Measurements from ENCODE around the gene TMEM11. TPM values are rescaled to one million over a fixed set of nuclear protein-coding genes. Genes with fewer than 3 reads are reported as not detected.

TMEM11 gene
- total RNA-seq, 2 experiments from 2014 or later = 26.8 to 34.0 TPM

DNA sequence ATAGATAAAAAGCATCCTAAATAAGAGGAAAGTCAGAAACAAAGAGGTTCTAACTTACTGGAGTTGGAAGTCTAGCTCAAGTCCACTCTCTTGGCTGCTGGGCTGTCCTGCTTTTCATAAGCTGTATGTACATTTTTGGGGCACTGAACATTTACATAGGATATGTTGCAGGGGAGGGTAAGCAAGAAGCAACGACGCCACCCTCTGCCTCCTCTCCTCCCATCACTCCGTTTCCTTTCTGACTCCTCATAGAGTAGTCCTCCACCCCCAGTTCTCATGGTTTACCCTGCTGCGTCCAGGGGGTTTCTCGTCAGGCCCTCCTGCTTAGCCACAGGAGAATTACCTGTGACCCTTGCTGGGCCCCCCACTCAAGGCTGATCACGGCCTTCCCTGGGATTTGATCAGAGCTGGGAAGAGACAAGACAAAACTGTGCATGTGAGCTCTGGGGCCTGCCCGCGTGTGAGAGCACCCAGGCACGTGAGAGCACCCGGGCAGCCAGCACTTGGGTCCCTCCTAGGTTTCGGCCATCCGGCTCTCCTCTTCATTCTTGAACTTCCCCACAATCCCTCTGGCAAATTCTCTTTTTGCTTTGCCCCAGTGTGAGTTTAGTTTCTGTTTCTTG is 37.1 kb downstream of the TMEM11 start:
- H3K9me2 ChIP-seq (ENCODE audit: insufficient read depth, low read length) = no peaks in the 10 kb centered on the region
- H3K4me2 ChIP-seq (ENCODE audit: low read length) = no peak overlapping the region
- DNase-seq (ENCODE audit: low spot score) = no peak
- no peaks in the 10 kb centered on the region for H3K79me2 ChIP-seq (ENCODE audit: insufficient read depth, low read depth, low read length)
- H3K9me3 ChIP-seq (ENCODE audit: low read length) = no peaks in the 10 kb centered on the region
- TF ChIP-seq, protein P1, sequence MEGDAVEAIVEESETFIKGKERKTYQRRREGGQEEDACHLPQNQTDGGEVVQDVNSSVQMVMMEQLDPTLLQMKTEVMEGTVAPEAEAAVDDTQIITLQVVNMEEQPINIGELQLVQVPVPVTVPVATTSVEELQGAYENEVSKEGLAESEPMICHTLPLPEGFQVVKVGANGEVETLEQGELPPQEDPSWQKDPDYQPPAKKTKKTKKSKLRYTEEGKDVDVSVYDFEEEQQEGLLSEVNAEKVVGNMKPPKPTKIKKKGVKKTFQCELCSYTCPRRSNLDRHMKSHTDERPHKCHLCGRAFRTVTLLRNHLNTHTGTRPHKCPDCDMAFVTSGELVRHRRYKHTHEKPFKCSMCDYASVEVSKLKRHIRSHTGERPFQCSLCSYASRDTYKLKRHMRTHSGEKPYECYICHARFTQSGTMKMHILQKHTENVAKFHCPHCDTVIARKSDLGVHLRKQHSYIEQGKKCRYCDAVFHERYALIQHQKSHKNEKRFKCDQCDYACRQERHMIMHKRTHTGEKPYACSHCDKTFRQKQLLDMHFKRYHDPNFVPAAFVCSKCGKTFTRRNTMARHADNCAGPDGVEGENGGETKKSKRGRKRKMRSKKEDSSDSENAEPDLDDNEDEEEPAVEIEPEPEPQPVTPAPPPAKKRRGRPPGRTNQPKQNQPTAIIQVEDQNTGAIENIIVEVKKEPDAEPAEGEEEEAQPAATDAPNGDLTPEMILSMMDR (conservative IDR thresholded peaks at IDR 0.05; ENCODE audit: low read length) = no peak
- no peak for TF ChIP-seq EZH2phosphoT487 (IDR thresholded peaks at IDR 0.05; ENCODE audit: borderline replicate concordance, low read depth, low read length)
- intact Hi-C loops (cut with micrococcal nuclease; ENCODE audit: unreplicated experiment) = no loop called here
- H4K20me1 ChIP-seq (ENCODE audit: insufficient read depth, low read length) = no peaks in the 10 kb centered on the region
- no peak overlapping the region for H2AFZ ChIP-seq (ENCODE audit: low read length)
- H3K36me3 ChIP-seq (ENCODE audit: insufficient read depth, low read length) = no peaks in the 10 kb centered on the region
- CTCF ChIA-PET (ENCODE audit: unreplicated experiment) = no interaction called here
- no peak overlapping the region for H3K27ac ChIP-seq (ENCODE audit: low read depth, low read length, poor library complexity, severe bottlenecking)
- POLR2A ChIA-PET = interaction anchor here (0.6 kb wide), 1 partner anchor 100 kb away, joined by 3 read pairs; no protein-coding TSS in a partner anchor
- no TSS peak for BruUV-seq (replicated peaks)
- H3K4me3 ChIP-seq (ENCODE audit: low read depth, low read length, poor library complexity, severe bottlenecking) = no peak overlapping the region
- no peaks in the 10 kb centered on the region for H3K4me1 ChIP-seq (ENCODE audit: insufficient read depth, low read length, poor library complexity, severe bottlenecking)

DNA sequence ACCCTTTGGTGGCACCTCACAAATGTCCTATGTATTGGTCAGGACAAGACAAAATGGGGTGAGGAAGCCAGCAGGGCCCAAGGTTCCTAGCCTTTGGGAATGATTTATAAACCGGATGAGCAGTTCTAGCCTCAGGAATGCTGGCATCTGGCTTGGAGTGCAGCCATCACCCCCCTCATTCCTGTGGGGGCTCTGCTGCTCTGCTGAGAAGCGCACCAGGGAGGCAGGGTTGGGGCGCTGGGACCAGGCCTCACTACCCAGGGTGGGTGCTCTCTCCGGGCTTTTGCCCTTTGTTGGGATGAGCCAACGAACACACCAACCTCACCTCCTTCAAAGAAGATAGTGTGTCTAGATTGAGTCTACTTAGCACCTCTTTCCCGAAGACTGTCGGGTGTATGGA is 39.2 kb downstream of the TMEM11 start:
- intact Hi-C loops (cut with micrococcal nuclease; ENCODE audit: unreplicated experiment) = no loop called here
- Histone ChIP-seq H3K4me3 (ENCODE audit: low read depth, low read length, poor library complexity, severe bottlenecking) (no peak overlapping the region), H3K4me2 (ENCODE audit: low read length) (no peak overlapping the region), H3K36me3 (ENCODE audit: insufficient read depth, low read length) (no peaks in the 10 kb centered on the region), H3K9me2 (ENCODE audit: insufficient read depth, low read length) (no peaks in the 10 kb centered on the region), H4K20me1 (ENCODE audit: insufficient read depth, low read length) (no peaks in the 10 kb centered on the region), H2AFZ (ENCODE audit: low read length) (no peak overlapping the region), H3K27ac (ENCODE audit: low read depth, low read length, poor library complexity, severe bottlenecking) (no peak overlapping the region), H3K4me1 (ENCODE audit: insufficient read depth, low read length, poor library complexity, severe bottlenecking) (no peaks in the 10 kb centered on the region), H3K79me2 (ENCODE audit: insufficient read depth, low read depth, low read length) (no peaks in the 10 kb centered on the region), H3K9me3 (ENCODE audit: low read length) (no peaks in the 10 kb centered on the region)
- POLR2A ChIA-PET = no interaction called here
- TF ChIP-seq, protein P1 (conservative IDR thresholded peaks at IDR 0.05; ENCODE audit: low read length) = no peak
- TF ChIP-seq EZH2phosphoT487 (IDR thresholded peaks at IDR 0.05; ENCODE audit: borderline replicate concordance, low read depth, low read length) = no peak
- DNase-seq (ENCODE audit: low spot score) = no peak
- BruUV-seq (replicated peaks) = no TSS peak
- CTCF ChIA-PET (ENCODE audit: unreplicated experiment) = interaction anchor here (1.0 kb wide), 1 partner anchor 55 kb away, joined by 3 read pairs; no protein-coding TSS in a partner anchor

DNA sequence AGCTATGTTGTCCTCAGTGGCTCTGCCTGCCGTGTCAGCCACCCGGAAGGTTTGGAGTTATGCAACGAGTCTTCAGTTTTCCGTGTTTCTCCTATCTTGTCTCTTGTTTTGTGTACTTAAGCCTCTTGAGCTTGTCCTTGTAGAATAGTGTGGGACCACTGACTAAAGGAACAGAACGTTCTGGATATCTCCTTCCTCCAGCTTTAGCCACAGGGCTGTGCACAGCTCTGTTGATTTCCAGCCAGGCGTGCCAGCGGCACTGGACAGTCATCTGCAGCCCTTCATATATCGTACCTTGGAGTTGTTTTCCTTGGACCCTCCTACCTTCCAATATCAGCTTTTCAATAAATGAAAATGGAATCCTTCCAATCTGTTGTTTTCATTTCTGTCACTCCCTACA is 39.8 kb downstream of the TMEM11 start:
- H3K36me3 ChIP-seq (ENCODE audit: insufficient read depth, low read length) = no peaks in the 10 kb centered on the region
- no peak overlapping the region for H2AFZ ChIP-seq (ENCODE audit: low read length)
- no peaks in the 10 kb centered on the region for H3K4me1 ChIP-seq (ENCODE audit: insufficient read depth, low read length, poor library complexity, severe bottlenecking)
- no peaks in the 10 kb centered on the region for H3K79me2 ChIP-seq (ENCODE audit: insufficient read depth, low read depth, low read length)
- H3K4me3 ChIP-seq (ENCODE audit: low read depth, low read length, poor library complexity, severe bottlenecking) = no peak overlapping the region
- BruUV-seq (replicated peaks) = no TSS peak
- no peak overlapping the region for H3K4me2 ChIP-seq (ENCODE audit: low read length)
- no peak overlapping the region for H3K27ac ChIP-seq (ENCODE audit: low read depth, low read length, poor library complexity, severe bottlenecking)
- no peaks in the 10 kb centered on the region for H3K9me2 ChIP-seq (ENCODE audit: insufficient read depth, low read length)
- no peak for DNase-seq (ENCODE audit: low spot score)
- intact Hi-C loops (cut with micrococcal nuclease; ENCODE audit: unreplicated experiment) = no loop called here
- no peaks in the 10 kb centered on the region for H4K20me1 ChIP-seq (ENCODE audit: insufficient read depth, low read length)
- ChIA-PET CTCF (ENCODE audit: unreplicated experiment) (interaction anchor here (1.0 kb wide), 1 partner anchor 55 kb away, joined by 3 read pairs; no protein-coding TSS in a partner anchor), POLR2A (interaction anchor here (0.6 to 1.0 kb wide), 2 partner anchors 19 to 268 kb away, joined by 3 to 10 read pairs; no protein-coding TSS in a partner anchor)
- no peaks in the 10 kb centered on the region for H3K9me3 ChIP-seq (ENCODE audit: low read length)
- no peak for TF ChIP-seq EZH2phosphoT487 (IDR thresholded peaks at IDR 0.05; ENCODE audit: borderline replicate concordance, low read depth, low read length)
- TF ChIP-seq, protein P1 (conservative IDR thresholded peaks at IDR 0.05; ENCODE audit: low read length) = no peak
